Measurements from ENCODE around the gene ELOVL1.
A peak's percentile ranks its signal among the peaks of the same experiment; 100 is the strongest.

ELOVL1 gene

GRCh38 chr1:43339584-43340232 lies 28.1 kb downstream of the ELOVL1 start:
- no peak overlapping the region for H3K27ac Mint-ChIP-seq
- H3K36me3 Mint-ChIP-seq = peaks cover 0 to 1% of the 10 kb centered on the region in 2 donors
- H3K9me3 Mint-ChIP-seq = no peaks in the 10 kb centered on the region
- no peak for DNase-seq
- no peaks in the 10 kb centered on the region for H3K4me1 Mint-ChIP-seq
- H3K4me3 Mint-ChIP-seq = no peak overlapping the region
- ATAC-seq (replicated peaks) = no peak
- no peaks in the 10 kb centered on the region for H3K27me3 Mint-ChIP-seq

DNA sequence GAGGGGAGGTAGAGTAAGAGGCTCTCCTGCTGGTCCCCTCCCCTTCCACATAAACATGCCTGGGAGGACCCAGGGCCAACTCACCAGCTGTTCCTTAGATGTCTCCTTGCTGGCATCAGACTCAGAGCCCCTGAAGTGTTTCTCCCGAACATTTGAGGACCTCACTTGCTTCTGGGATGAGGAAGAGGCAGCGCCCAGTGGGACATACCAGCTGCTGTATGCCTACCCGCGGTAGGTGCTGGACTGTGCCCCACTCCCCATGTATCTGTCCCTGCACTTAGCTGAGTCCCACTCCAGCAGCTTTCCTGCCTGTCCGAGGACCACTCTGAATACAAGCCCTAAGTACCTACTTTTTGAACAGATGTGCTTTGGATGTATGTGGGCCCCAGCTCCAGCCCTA lies 29.8 kb downstream of the ELOVL1 start:
- no peaks in the 10 kb centered on the region for H3K9me3 Mint-ChIP-seq
- H3K36me3 Mint-ChIP-seq = no peaks in the 10 kb centered on the region
- H3K27me3 Mint-ChIP-seq = no peaks in the 10 kb centered on the region
- no peak overlapping the region for H3K4me3 Mint-ChIP-seq
- ATAC-seq (replicated peaks) (no peak), DNase-seq (no peak)
- H3K27ac Mint-ChIP-seq = no peak overlapping the region
- no peaks in the 10 kb centered on the region for H3K4me1 Mint-ChIP-seq

- H3K27ac Mint-ChIP-seq = no peak within 1 kb of the TSS
- no peak for ATAC-seq (replicated peaks)
- H3K36me3 Mint-ChIP-seq = no peaks in the 10 kb centered on the region
- H3K4me3 Mint-ChIP-seq = no peak within 1 kb of the TSS
- H3K27me3 Mint-ChIP-seq = no peaks in the 10 kb centered on the region
- no peaks in the 10 kb centered on the region for H3K4me1 Mint-ChIP-seq
- H3K9me3 Mint-ChIP-seq = no peaks in the 10 kb centered on the region
- DNase-seq = no peak
Observed at GRCh38 chr1:43337588-43337987, 30.2 kb downstream of the ELOVL1 start, which contains the start of gene MPL. TSS of gene MPL (plus strand) at chr1:43337818. CDS start at chr1:43337849, 31 bp downstream.

GRCh38 chr1:43334453-43335205 lies 33.2 kb downstream of the ELOVL1 start:
- H3K4me3 Mint-ChIP-seq = no peak overlapping the region
- ATAC-seq (replicated peaks) (no peak), DNase-seq (no peak)
- H3K9me3 Mint-ChIP-seq = no peaks in the 10 kb centered on the region
- H3K27ac Mint-ChIP-seq = no peak overlapping the region
- H3K36me3 Mint-ChIP-seq = no peaks in the 10 kb centered on the region
- no peaks in the 10 kb centered on the region for H3K27me3 Mint-ChIP-seq
- peaks cover 7 to 10% of the 10 kb centered on the region in 2 donors for H3K4me1 Mint-ChIP-seq

DNA sequence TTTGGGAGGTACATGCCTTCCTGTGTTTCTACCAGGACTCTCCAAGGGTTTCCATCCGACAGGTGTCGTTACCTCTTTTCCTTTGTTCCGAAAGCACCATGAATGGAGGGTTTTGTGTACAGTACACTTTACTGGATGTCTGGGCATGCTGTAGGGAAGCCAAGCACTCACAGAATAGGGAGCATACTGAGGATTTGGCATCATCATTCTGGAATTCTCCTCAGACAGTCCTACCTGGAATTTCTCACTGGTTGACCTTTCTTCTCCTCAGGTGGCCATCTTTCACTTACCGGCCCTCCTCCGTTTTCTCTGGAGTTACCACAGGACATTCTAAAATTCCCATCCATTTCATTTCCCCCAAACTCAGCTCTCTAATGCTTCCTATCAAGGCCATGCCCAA lies 36.1 kb downstream of the ELOVL1 start:
- H3K4me3 Mint-ChIP-seq = no peak overlapping the region
- DNase-seq (no peak), ATAC-seq (replicated peaks) (no peak)
- no peaks in the 10 kb centered on the region for H3K36me3 Mint-ChIP-seq
- no peaks in the 10 kb centered on the region for H3K27me3 Mint-ChIP-seq
- H3K9me3 Mint-ChIP-seq = no peaks in the 10 kb centered on the region
- peaks cover 7 to 10% of the 10 kb centered on the region in 2 donors for H3K4me1 Mint-ChIP-seq
- no peak overlapping the region for H3K27ac Mint-ChIP-seq

- Mint-ChIP-seq H3K4me3 (no peak overlapping the region), H3K36me3 (no peaks in the 10 kb centered on the region), H3K27me3 (no peaks in the 10 kb centered on the region), H3K27ac (no peak overlapping the region), H3K4me1 (peaks cover 7 to 10% of the 10 kb centered on the region in 2 donors), H3K9me3 (no peaks in the 10 kb centered on the region)
- ATAC-seq (replicated peaks) (peak; percentile 85 to 98), DNase-seq (peak; percentile 52)
Observed at GRCh38 chr1:43329995-43330751, 37.6 kb downstream of the ELOVL1 start.

GRCh38 chr1:43327549-43328292 lies 40.1 kb downstream of the ELOVL1 start:
- Mint-ChIP-seq H3K27ac (no peak overlapping the region), H3K4me3 (no peak overlapping the region), H3K9me3 (peaks cover 7 to 9% of the 10 kb centered on the region in 2 donors), H3K4me1 (peaks cover 7 to 10% of the 10 kb centered on the region in 2 donors), H3K36me3 (peaks cover 2 to 11% of the 10 kb centered on the region in 2 donors), H3K27me3 (no peaks in the 10 kb centered on the region)
- ATAC-seq (replicated peaks) = no peak
- no peak for DNase-seq

DNA sequence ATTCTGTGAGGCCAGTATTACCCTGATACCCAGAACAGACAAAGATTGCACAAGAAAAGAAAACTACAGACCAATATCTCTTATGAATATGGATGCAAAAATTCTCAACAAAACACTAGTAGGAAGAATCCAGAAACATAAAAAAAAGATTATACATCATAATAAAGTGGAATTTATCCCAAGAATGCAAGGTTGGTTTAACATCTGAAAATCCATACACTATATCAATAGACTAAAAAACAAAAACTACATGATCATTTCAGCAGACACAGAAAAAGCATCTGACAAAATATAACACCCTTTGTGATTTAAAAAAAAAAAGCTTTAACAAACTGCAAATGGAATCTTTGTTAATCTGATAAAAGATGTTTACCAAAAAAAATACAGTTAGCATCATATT lies 42.4 kb downstream of the ELOVL1 start:
- Mint-ChIP-seq H3K27me3 (no peaks in the 10 kb centered on the region), H3K9me3 (peaks cover 7 to 9% of the 10 kb centered on the region in 2 donors), H3K4me3 (no peak overlapping the region), H3K4me1 (peaks cover 5 to 8% of the 10 kb centered on the region in 2 donors), H3K36me3 (peaks cover 2 to 11% of the 10 kb centered on the region in 2 donors), H3K27ac (no peak overlapping the region)
- ATAC-seq (replicated peaks) (no peak), DNase-seq (no peak)

- ATAC-seq (replicated peaks) = no peak
- Mint-ChIP-seq H3K4me3 (no peak overlapping the region), H3K4me1 (peaks cover 2% of the 10 kb centered on the region in 2 donors), H3K36me3 (peaks cover 2 to 11% of the 10 kb centered on the region in 2 donors), H3K9me3 (peaks cover 7 to 9% of the 10 kb centered on the region in 2 donors), H3K27me3 (no peaks in the 10 kb centered on the region), H3K27ac (no peak overlapping the region)
- no peak for DNase-seq
Observed at GRCh38 chr1:43324810-43325209, 43.0 kb downstream of the ELOVL1 start.

DNA sequence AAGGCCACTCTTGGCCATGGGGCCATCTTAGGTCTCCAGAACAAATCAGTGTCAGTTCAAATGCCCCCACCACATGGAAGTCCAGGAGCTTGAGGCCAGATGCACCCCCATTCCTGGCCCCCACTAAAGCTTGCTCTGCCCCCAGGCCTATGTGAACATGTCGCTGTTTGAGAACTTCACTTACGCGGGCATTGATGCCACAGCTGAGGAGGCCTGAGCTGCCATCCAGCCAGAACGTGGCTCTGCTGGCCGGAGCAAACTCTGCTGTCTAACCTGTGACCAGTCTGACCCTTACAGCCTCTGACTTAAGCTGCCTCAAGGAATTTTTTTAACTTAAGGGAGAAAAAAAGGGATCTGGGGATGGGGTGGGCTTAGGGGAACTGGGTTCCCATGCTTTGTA lies 45.3 kb downstream of the ELOVL1 start:
- Mint-ChIP-seq H3K27me3 (no peaks in the 10 kb centered on the region), H3K27ac (no peak overlapping the region), H3K4me3 (no peak overlapping the region), H3K4me1 (peaks cover 6% of the 10 kb centered on the region in 2 donors), H3K36me3 (peaks cover 2 to 11% of the 10 kb centered on the region in 2 donors), H3K9me3 (peaks cover 7 to 9% of the 10 kb centered on the region in 2 donors)
- DNase-seq (no peak), ATAC-seq (replicated peaks) (no peak)

- H3K27ac Mint-ChIP-seq = no peak overlapping the region
- H3K36me3 Mint-ChIP-seq = peaks cover 2 to 11% of the 10 kb centered on the region in 2 donors
- H3K4me1 Mint-ChIP-seq = peaks cover 6% of the 10 kb centered on the region in 2 donors
- no peak for DNase-seq
- no peaks in the 10 kb centered on the region for H3K27me3 Mint-ChIP-seq
- no peak overlapping the region for H3K4me3 Mint-ChIP-seq
- peaks cover 7 to 9% of the 10 kb centered on the region in 2 donors for H3K9me3 Mint-ChIP-seq
- ATAC-seq (replicated peaks) = no peak
Observed at GRCh38 chr1:43321331-43321891, 46.4 kb downstream of the ELOVL1 start.

DNA sequence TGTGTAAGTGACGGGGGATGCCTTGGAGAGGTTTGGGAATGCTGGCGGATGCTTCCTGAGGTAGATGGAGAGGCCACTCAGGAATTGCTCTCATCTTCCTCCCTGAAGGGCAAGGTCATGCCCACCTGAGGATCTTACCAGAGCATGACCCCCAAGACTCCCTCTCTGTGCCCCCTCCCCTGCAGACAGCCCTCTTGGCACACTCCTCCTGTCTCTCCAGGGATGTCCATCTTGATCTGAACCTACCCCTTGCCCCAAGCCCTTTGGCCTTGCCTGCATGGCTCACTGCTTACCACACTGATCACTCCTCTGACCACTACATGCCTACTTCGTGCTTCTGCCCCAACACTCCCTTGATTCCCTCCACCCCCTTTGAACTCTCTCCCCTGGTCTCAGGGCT lies 48.0 kb downstream of the ELOVL1 start:
- no peak overlapping the region for H3K27ac Mint-ChIP-seq
- H3K36me3 Mint-ChIP-seq = peaks cover 2 to 7% of the 10 kb centered on the region in 2 donors
- ATAC-seq (replicated peaks) = peak in 1 of 2 donors; percentile 46

DNA sequence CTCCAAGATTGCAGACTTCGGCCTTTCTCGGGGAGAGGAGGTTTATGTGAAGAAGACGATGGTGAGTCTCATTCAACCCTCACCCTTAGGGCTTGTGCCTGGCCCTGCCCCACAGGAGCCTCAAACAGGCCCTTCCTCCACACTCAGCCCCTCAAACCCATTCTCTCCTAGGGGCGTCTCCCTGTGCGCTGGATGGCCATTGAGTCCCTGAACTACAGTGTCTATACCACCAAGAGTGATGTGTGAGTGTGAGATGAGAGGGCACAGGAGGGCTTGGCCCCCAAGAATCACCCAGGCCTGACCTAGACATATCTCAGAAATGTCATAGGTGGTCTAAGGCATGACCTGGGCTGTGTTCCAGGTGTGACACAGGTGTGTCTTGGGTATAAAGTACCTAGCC lies 48.5 kb downstream of the ELOVL1 start:
- Mint-ChIP-seq H3K36me3 (peaks cover 0 to 2% of the 10 kb centered on the region in 2 donors), H3K9me3 (peaks cover 2% of the 10 kb centered on the region in 2 donors), H3K27ac (no peak overlapping the region), H3K4me3 (no peak overlapping the region), H3K4me1 (peaks cover 6% of the 10 kb centered on the region in 2 donors), H3K27me3 (no peaks in the 10 kb centered on the region)
- DNase-seq (no peak), ATAC-seq (replicated peaks) (no peak)

More for the DNA sequence above, 48.0 kb downstream of the ELOVL1 start:
- Mint-ChIP-seq H3K27me3 (no peaks in the 10 kb centered on the region), H3K4me1 (peaks cover 6% of the 10 kb centered on the region in 2 donors), H3K9me3 (peaks cover 5 to 7% of the 10 kb centered on the region in 2 donors), H3K4me3 (no peak overlapping the region)
- no peak for DNase-seq

All from stimulated activated naive B cell treated with anti-CD40 and anti-IgM and Interleukin-4, amounts not matched to agents 10 μg/mL and 1 μg/mL and 100 μg/mL, for 72 hours (primary cell).